Thyroid gland (tissue), 4 donors: ENCODE data around the gene GNG7.

Source experiments
- POLR2A ChIP-seq, 2 donors: fragments of 450-650 bp; IDR thresholded peaks; one replicate each; pipeline ENCODE4 v1.6.1; 2017; ENCODE audit warnings: antibody characterized with exemption in 2 of 2, mild to moderate bottlenecking in 2 of 2, moderate library complexity in 1 of 2
- TF ChIP-seq, protein P1 (sequence below), 6 experiments: fragments of 200-600 bp in 3 of 6; fragments of 450-650 bp in 3 of 6; sonication (generic) in 3 of 6; IDR thresholded peaks; one replicate each; pipeline ENCODE4 v1.5.1; 2016 to 2019; ENCODE audit warnings: antibody characterized with exemption in 6 of 6, mild to moderate bottlenecking in 2 of 6, inconsistent platforms in 1 of 6, moderate library complexity in 1 of 6

- TF ChIP-seq, protein P1, sequence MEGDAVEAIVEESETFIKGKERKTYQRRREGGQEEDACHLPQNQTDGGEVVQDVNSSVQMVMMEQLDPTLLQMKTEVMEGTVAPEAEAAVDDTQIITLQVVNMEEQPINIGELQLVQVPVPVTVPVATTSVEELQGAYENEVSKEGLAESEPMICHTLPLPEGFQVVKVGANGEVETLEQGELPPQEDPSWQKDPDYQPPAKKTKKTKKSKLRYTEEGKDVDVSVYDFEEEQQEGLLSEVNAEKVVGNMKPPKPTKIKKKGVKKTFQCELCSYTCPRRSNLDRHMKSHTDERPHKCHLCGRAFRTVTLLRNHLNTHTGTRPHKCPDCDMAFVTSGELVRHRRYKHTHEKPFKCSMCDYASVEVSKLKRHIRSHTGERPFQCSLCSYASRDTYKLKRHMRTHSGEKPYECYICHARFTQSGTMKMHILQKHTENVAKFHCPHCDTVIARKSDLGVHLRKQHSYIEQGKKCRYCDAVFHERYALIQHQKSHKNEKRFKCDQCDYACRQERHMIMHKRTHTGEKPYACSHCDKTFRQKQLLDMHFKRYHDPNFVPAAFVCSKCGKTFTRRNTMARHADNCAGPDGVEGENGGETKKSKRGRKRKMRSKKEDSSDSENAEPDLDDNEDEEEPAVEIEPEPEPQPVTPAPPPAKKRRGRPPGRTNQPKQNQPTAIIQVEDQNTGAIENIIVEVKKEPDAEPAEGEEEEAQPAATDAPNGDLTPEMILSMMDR (IDR thresholded peaks at IDR 0.05) = no peak
- TF ChIP-seq POLR2A (IDR thresholded peaks at IDR 0.05) = no peak
These were observed 64.0 kb downstream of the GNG7 start for GRCh38 chr19:2638417-2638940.
